Measurements from ENCODE around the gene DLG4. TPM values are rescaled to one million over a fixed set of nuclear protein-coding genes. Genes with fewer than 3 reads are reported as not detected.

The DLG4 gene
- total RNA-seq, 1 experiment from 2014 or later = 59.7 TPM

DNA sequence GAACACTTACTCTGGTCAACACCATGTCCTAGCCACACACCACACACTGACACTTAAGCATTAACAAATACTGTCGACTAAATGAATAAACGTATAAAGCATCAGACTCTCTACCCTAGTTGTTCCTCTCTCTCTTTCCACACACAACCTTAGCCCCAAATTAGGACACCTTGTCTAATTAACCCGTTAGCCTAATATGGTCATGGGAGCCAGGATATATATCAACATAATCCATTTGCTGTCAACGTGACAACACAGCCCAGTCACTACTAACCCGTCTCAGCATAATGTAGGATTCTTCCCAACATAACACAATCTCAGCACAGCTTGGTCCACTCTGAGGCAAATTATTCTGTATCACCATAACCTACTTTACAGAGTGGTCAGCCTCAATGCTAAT is 12.5 kb upstream of the DLG4 start (continued):
- TF ChIP-seq ATF6 (CRISPR knock-in tag; IDR thresholded peaks at IDR 0.05) = no peak

DNA sequence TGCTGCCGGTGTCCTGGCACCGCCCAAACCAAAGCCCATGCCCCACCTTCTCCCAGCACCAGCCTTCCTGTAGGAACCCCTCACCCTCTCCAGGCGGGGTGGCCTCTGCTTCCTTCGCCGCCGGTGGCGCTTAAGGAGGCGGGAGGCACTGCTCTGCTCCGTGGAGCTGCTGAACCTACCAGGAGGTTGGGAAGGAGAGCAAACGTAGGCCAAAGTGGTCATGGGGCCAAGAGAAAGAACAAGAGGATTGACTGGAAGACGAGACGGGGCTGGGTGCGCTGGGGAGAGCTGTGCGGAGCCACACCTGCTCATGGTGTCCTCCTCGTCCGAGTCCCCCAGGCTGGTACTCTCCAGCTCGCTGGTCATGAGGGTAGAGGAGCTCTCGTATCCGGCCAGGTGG is 9.9 kb upstream of the DLG4 start:
- POLR2A ChIA-PET = interaction anchor here (0.9 kb wide), 1 partner anchor 10 kb away, joined by 3 read pairs; the partner anchor contains the start of genes ACADVL and DLG4
- Mint-ChIP-seq H3K4me3 (no peak overlapping the region), H3K27ac (no peak overlapping the region)

GRCh38 chr17:7228920-7229319 is 9.3 kb upstream of the DLG4 start:
- POLR2A ChIA-PET = no interaction called here
- Mint-ChIP-seq H3K4me1 (peaks cover 14% of the 10 kb centered on the region), H3K27me3 (ENCODE audit: low read depth) (no peaks in the 10 kb centered on the region), H3K36me3 (peaks cover 38% of the 10 kb centered on the region), H3K9me3 (no peaks in the 10 kb centered on the region), H3K27ac (no peak overlapping the region), H3K4me3 (no peak overlapping the region)
- DNase-seq (ENCODE audit: low spot score) (no peak), ATAC-seq (no peak)
- CTCF ChIA-PET = no interaction called here
- no peak for TF ChIP-seq SMAD4 (CRISPR knock-in tag; IDR thresholded peaks at IDR 0.05)
- no peak for TF ChIP-seq PRDM15 (CRISPR knock-in tag; IDR thresholded peaks at IDR 0.05)
- TF ChIP-seq, protein P1, sequence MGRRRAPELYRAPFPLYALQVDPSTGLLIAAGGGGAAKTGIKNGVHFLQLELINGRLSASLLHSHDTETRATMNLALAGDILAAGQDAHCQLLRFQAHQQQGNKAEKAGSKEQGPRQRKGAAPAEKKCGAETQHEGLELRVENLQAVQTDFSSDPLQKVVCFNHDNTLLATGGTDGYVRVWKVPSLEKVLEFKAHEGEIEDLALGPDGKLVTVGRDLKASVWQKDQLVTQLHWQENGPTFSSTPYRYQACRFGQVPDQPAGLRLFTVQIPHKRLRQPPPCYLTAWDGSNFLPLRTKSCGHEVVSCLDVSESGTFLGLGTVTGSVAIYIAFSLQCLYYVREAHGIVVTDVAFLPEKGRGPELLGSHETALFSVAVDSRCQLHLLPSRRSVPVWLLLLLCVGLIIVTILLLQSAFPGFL (CRISPR knock-in tag; IDR thresholded peaks at IDR 0.05; ENCODE audit: borderline replicate concordance) = no peak
- no peak for TF ChIP-seq ZNF396 (CRISPR knock-in tag; IDR thresholded peaks at IDR 0.05; ENCODE audit: borderline replicate concordance)

More for the DNA sequence above, 9.9 kb upstream of the DLG4 start:
- ATAC-seq (no peak), DNase-seq (ENCODE audit: low spot score) (no peak)
- Mint-ChIP-seq H3K36me3 (peaks cover 35% of the 10 kb centered on the region), H3K27me3 (ENCODE audit: low read depth) (no peaks in the 10 kb centered on the region), H3K4me1 (peaks cover 14% of the 10 kb centered on the region), H3K9me3 (no peaks in the 10 kb centered on the region)
- CTCF ChIA-PET = interaction anchor here (1.1 kb wide), 1 partner anchor 10 kb away, joined by 3 read pairs; the partner anchor contains the start of genes ACADVL and DLG4
- no peak for TF ChIP-seq ZNF671 (CRISPR knock-in tag; IDR thresholded peaks at IDR 0.05)
- no peak for TF ChIP-seq IRF2 (CRISPR knock-in tag; IDR thresholded peaks at IDR 0.05; ENCODE audit: borderline replicate concordance, low read depth)
- no peak for TF ChIP-seq NFE2L1 (CRISPR knock-in tag; IDR thresholded peaks at IDR 0.05)
- TF ChIP-seq ATF6 (CRISPR knock-in tag; IDR thresholded peaks at IDR 0.05) = no peak
- no peak for TF ChIP-seq ZNF121 (CRISPR knock-in tag; IDR thresholded peaks at IDR 0.05)
- no peak for TF ChIP-seq FOXK1 (CRISPR knock-in tag; IDR thresholded peaks at IDR 0.05)
- no peak for TF ChIP-seq JUN (CRISPR knock-in tag; IDR thresholded peaks at IDR 0.05)
- TF ChIP-seq ZNF416 (CRISPR knock-in tag; IDR thresholded peaks at IDR 0.05) = no peak
- no peak for TF ChIP-seq JAZF1 (CRISPR knock-in tag; IDR thresholded peaks at IDR 0.05)
- TF ChIP-seq NR2C2 (CRISPR knock-in tag; IDR thresholded peaks at IDR 0.05) = no peak
- TF ChIP-seq ZNF232 (CRISPR knock-in tag; IDR thresholded peaks at IDR 0.05) = no peak
- TF ChIP-seq, protein P2, sequence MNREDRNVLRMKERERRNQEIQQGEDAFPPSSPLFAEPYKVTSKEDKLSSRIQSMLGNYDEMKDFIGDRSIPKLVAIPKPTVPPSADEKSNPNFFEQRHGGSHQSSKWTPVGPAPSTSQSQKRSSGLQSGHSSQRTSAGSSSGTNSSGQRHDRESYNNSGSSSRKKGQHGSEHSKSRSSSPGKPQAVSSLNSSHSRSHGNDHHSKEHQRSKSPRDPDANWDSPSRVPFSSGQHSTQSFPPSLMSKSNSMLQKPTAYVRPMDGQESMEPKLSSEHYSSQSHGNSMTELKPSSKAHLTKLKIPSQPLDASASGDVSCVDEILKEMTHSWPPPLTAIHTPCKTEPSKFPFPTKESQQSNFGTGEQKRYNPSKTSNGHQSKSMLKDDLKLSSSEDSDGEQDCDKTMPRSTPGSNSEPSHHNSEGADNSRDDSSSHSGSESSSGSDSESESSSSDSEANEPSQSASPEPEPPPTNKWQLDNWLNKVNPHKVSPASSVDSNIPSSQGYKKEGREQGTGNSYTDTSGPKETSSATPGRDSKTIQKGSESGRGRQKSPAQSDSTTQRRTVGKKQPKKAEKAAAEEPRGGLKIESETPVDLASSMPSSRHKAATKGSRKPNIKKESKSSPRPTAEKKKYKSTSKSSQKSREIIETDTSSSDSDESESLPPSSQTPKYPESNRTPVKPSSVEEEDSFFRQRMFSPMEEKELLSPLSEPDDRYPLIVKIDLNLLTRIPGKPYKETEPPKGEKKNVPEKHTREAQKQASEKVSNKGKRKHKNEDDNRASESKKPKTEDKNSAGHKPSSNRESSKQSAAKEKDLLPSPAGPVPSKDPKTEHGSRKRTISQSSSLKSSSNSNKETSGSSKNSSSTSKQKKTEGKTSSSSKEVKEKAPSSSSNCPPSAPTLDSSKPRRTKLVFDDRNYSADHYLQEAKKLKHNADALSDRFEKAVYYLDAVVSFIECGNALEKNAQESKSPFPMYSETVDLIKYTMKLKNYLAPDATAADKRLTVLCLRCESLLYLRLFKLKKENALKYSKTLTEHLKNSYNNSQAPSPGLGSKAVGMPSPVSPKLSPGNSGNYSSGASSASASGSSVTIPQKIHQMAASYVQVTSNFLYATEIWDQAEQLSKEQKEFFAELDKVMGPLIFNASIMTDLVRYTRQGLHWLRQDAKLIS (CRISPR knock-in tag; IDR thresholded peaks at IDR 0.05; ENCODE audit: borderline replicate concordance) = no peak
- TF ChIP-seq, protein P3, sequence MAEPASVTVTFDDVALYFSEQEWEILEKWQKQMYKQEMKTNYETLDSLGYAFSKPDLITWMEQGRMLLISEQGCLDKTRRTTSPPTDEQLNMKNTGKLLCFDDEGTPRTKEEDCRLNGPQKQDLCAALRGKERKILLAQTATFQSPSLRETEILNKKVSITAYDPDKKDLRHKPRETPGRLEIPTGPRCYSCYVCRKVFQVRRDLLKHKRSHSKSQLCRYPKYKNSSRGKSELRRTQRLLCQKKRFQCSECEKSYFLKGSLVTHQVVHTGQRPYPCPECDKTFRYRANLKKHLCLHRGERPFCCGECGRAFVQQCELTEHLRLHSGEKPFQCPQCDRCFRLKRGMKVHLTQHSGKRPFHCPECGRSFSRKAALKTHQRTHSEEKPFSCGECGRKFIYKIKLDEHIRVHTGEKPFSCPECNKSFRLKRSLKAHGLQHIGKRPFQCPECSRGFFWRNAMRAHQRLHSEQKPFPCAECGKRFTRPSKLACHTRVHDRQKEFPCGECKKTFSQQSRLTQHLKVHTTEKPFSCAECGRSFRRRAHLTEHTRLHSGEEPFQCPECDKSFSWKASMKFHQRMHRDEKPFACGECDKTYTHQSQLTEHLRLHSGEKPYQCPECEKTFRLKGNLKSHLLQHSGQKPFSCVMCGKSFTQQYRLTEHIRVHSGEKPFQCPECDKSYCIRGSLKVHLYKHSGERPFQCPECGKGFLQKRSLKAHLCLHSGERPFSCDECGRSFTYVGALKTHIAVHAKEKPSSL (CRISPR knock-in tag; conservative IDR thresholded peaks at IDR 0.05) = no peak
